Smooth muscle cell (in vitro differentiated cells): Measurements from ENCODE around the gene HLA-F. TPM values are rescaled to one million over a fixed set of nuclear protein-coding genes. Genes with fewer than 3 reads are reported as not detected.

Experiments used
- DNase-seq: peaks from one replicate; lab custom pipeline; 2025; ENCODE audit not compliant: unreplicated experiment; lab: John Stamatoyannopoulos, UW
- H2AFZ ChIP-seq: fragments of 200-600 bp; sonication (generic); 2 replicates; pipeline ENCODE4 v1.6.0; 2016; ENCODE audit warnings: antibody characterized with exemption, low read depth, mild to moderate bottlenecking
- H3F3A ChIP-seq: fragments of 200-600 bp; sonication (generic); 2 replicates; pipeline ENCODE4 v1.6.0; 2017; ENCODE audit warnings: antibody characterized with exemption, low read depth
- H3K27ac ChIP-seq: fragments of 200-600 bp; sonication (generic); 2 replicates; pipeline ENCODE4 v1.5.1; 2016; ENCODE audit warnings: low read depth, mild to moderate bottlenecking
- H3K27me3 ChIP-seq: fragments of 200-600 bp; sonication (generic); 2 replicates; pipeline ENCODE4 v1.6.1; 2016; ENCODE audit warnings: low read depth, mild to moderate bottlenecking
- H3K36me3 ChIP-seq: fragments of 200-600 bp; sonication (generic); 2 replicates; pipeline ENCODE4 v1.5.1; 2016; ENCODE audit warnings: low read depth
- H3K4me1 ChIP-seq: fragments of 200-600 bp; sonication (generic); 2 replicates; pipeline ENCODE4 v1.5.1; 2016; ENCODE audit warnings: low read depth
- H3K4me2 ChIP-seq: fragments of 200-600 bp; sonication (generic); 2 replicates; pipeline ENCODE4 v1.6.0; 2016; ENCODE audit warnings: mild to moderate bottlenecking
- H3K4me3 ChIP-seq: fragments of 200-600 bp; sonication (generic); 2 replicates; pipeline ENCODE4 v1.5.1; 2016; ENCODE audit warnings: mild to moderate bottlenecking
- H3K79me2 ChIP-seq: fragments of 200-600 bp; sonication (generic); 2 replicates; pipeline ENCODE4 v1.6.0; 2016; ENCODE audit warnings: low read depth, mild to moderate bottlenecking
- H3K9ac ChIP-seq: fragments of 200-600 bp; sonication (generic); 2 replicates; pipeline ENCODE4 v1.6.0; 2016; ENCODE audit warnings: low read depth
- H3K9me3 ChIP-seq: fragments of 200-600 bp; sonication (generic); replicated peaks from 2 replicates; pipeline ENCODE4 v1.5.1; 2016; ENCODE audit warnings: low read depth
- H4K20me1 ChIP-seq: fragments of 200-600 bp; sonication (generic); 2 replicates; pipeline ENCODE4 v1.6.0; 2016; ENCODE audit warnings: low read depth
- CTCF ChIP-seq: fragments of 200-600 bp; sonication (generic); IDR thresholded peaks from 2 replicates; pipeline ENCODE4 v1.5.1; 2017; ENCODE audit warnings: borderline replicate concordance, mild to moderate bottlenecking, antibody characterized with exemption; ENCODE audit not compliant: insufficient read depth, poor library complexity, severe bottlenecking
- WGBS: methylation state at CpG from one replicate; pipeline ENCODE4 v1.1.7; 2016; ENCODE audit warnings: low lambda C conversion rate; 5-methylcytosine and 5-hydroxymethylcytosine counted together
- polyA plus RNA-seq: library from polyadenylated mRNA; unstranded; fragments of >200 nt; fragmentation: Nextera tagmentation; extraction: Ambion mirVana; gene quantifications from 2 replicates; pipeline ENCODE4 v1.2.1, GENCODE V29; 2016
- total RNA-seq: library from RNA; depleted of rRNA; stranded (reverse); fragments of >200 nt; gene quantifications from 2 replicates; pipeline ENCODE4 v1.2.3, GENCODE V29; 2014

The HLA-F gene
- total and polyA plus RNA-seq, 2 experiments from 2014 or later: 5.6 to 6.9 TPM

GRCh38 chr6:29726571-29727194 lies 3.4 kb downstream of the HLA-F start:
- no peak overlapping the region for H3K4me3 ChIP-seq
- no peak for DNase-seq
- WGBS: 97% methylated on average over 9 of the region's 9 CpGs
- no peak for TF ChIP-seq CTCF
- H4K20me1 ChIP-seq: no peaks in the 10 kb centered on the region
- H3K36me3 ChIP-seq: no peaks in the 10 kb centered on the region
- no peak overlapping the region for H3K27ac ChIP-seq
- no peak overlapping the region for H3K4me2 ChIP-seq
- no peaks in the 10 kb centered on the region for H3K9me3 ChIP-seq
- no peak overlapping the region for H2AFZ ChIP-seq
- no peak overlapping the region for H3K9ac ChIP-seq
- peaks cover 54% of the 10 kb centered on the region for H3K27me3 ChIP-seq
- no peaks in the 10 kb centered on the region for H3K4me1 ChIP-seq
- no peaks in the 10 kb centered on the region for H3K79me2 ChIP-seq
- no peaks in the 10 kb centered on the region for H3F3A ChIP-seq

GRCh38 chr6:29727637-29728036 lies 4.4 kb downstream of the HLA-F start:
- H3K9ac ChIP-seq: no peak overlapping the region
- DNase-seq: no peak
- no peak for TF ChIP-seq CTCF
- peaks cover 44% of the 10 kb centered on the region for H3K27me3 ChIP-seq
- no peaks in the 10 kb centered on the region for H3K9me3 ChIP-seq
- no peaks in the 10 kb centered on the region for H3F3A ChIP-seq
- no peaks in the 10 kb centered on the region for H3K79me2 ChIP-seq
- H3K27ac ChIP-seq: no peak overlapping the region
- whole genome bisulfite sequencing: 62% methylated on average over 2 of the region's 2 CpGs
- no peaks in the 10 kb centered on the region for H3K4me1 ChIP-seq
- H3K36me3 ChIP-seq: no peaks in the 10 kb centered on the region
- H4K20me1 ChIP-seq: no peaks in the 10 kb centered on the region
- H3K4me3 ChIP-seq: no peak overlapping the region
- H3K4me2 ChIP-seq: no peak overlapping the region
- no peak overlapping the region for H2AFZ ChIP-seq

- no peaks in the 10 kb centered on the region for H3K79me2 ChIP-seq
- no peaks in the 10 kb centered on the region for H3F3A ChIP-seq
- peaks cover 38% of the 10 kb centered on the region for H3K27me3 ChIP-seq
- no peak overlapping the region for H3K4me3 ChIP-seq
- no peak overlapping the region for H3K27ac ChIP-seq
- no peak for TF ChIP-seq CTCF
- no peaks in the 10 kb centered on the region for H3K4me1 ChIP-seq
- no peaks in the 10 kb centered on the region for H3K36me3 ChIP-seq
- H4K20me1 ChIP-seq: no peaks in the 10 kb centered on the region
- H3K9ac ChIP-seq: no peak overlapping the region
- H3K9me3 ChIP-seq: no peaks in the 10 kb centered on the region
- no peak for DNase-seq
- 92% methylated on average over 3 of the region's 3 CpGs for WGBS
- H2AFZ ChIP-seq: no peak overlapping the region
- H3K4me2 ChIP-seq: no peak overlapping the region
These were observed 5.1 kb downstream of the HLA-F start for GRCh38 chr6:29728173-29728874.

- no peak for TF ChIP-seq CTCF
- no peaks in the 10 kb centered on the region for H3K4me1 ChIP-seq
- no peak for DNase-seq
These were observed 5.6 kb downstream of the HLA-F start for GRCh38 chr6:29728875-29729270.

More at GRCh38 chr6:29728875-29729270, 5.6 kb downstream of the HLA-F start:
- Histone ChIP-seq H2AFZ (no peak overlapping the region), H4K20me1 (no peaks in the 10 kb centered on the region), H3K9me3 (no peaks in the 10 kb centered on the region), H3F3A (no peaks in the 10 kb centered on the region), H3K4me2 (no peak overlapping the region), H3K27me3 (peaks cover 32% of the 10 kb centered on the region), H3K4me3 (no peak overlapping the region), H3K36me3 (no peaks in the 10 kb centered on the region), H3K79me2 (no peaks in the 10 kb centered on the region), H3K27ac (no peak overlapping the region), H3K9ac (no peak overlapping the region)
